SK-N-SH (cell line): ENCODE results near the gene ADAMTS10.

Experiments used
- CHD2 ChIP-seq: fragments of 150-350 bp; IDR thresholded peaks from 2 replicates; pipeline ENCODE4 v1.6.1; 2018; ENCODE audit warnings: low read length; ENCODE audit not compliant: partially characterized antibody
- EP300 ChIP-seq, 2 experiments: IDR thresholded peaks; 2 replicates each; pipeline versions ENCODE4 v1.4.0 to v1.6.1; 2012; ENCODE audit warnings: borderline replicate concordance in 1 of 2, low read depth in 1 of 2, low read length in 1 of 2
- EZH2phosphoT487 ChIP-seq: fragments of 200-600 bp; sonication (generic); IDR thresholded peaks from 2 replicates; pipeline ENCODE4 v1.6.1; 2017; ENCODE audit warnings: low read depth, mixed run types, mild to moderate bottlenecking, antibody characterized with exemption, moderate library complexity, borderline replicate concordance
- FOXM1 ChIP-seq: IDR thresholded peaks from 2 replicates; pipeline ENCODE4 v1.4.0; 2012; ENCODE audit warnings: low read depth, mild to moderate bottlenecking
- GABPA ChIP-seq: IDR thresholded peaks from 2 replicates; pipeline ENCODE4 v1.4.0; 2012; ENCODE audit warnings: low read depth, mild to moderate bottlenecking
- MXI1 ChIP-seq: IDR thresholded peaks from 2 replicates; pipeline ENCODE4 v1.6.1; 2012; ENCODE audit warnings: mild to moderate bottlenecking, low read depth, low read length, improper control_type of control experiment
- NRF1 ChIP-seq: IDR thresholded peaks from 2 replicates; pipeline ENCODE4 v1.6.1; 2012; ENCODE audit warnings: low read depth, mild to moderate bottlenecking, low read length
- POLR2AphosphoS5 ChIP-seq: IDR thresholded peaks from 2 replicates; pipeline ENCODE4 v1.6.1; 2012; ENCODE audit warnings: low read depth, low read length
- TF ChIP-seq, protein P1 (sequence below): fragments of 200-600 bp; sonication (generic); IDR thresholded peaks from 2 replicates; pipeline ENCODE4 v1.6.1; 2017; ENCODE audit warnings: antibody characterized with exemption, mild to moderate bottlenecking, moderate library complexity
- TF ChIP-seq, protein P2 (sequence below): fragments of 150-350 bp; IDR thresholded peaks from 2 replicates; pipeline ENCODE4 v1.6.1; 2017; ENCODE audit warnings: antibody characterized with exemption, low read length, low read depth, borderline replicate concordance
- TF ChIP-seq, protein P3 (sequence below): IDR thresholded peaks from 2 replicates; pipeline ENCODE4 v1.4.0; 2012; ENCODE audit warnings: low read depth

DNA sequence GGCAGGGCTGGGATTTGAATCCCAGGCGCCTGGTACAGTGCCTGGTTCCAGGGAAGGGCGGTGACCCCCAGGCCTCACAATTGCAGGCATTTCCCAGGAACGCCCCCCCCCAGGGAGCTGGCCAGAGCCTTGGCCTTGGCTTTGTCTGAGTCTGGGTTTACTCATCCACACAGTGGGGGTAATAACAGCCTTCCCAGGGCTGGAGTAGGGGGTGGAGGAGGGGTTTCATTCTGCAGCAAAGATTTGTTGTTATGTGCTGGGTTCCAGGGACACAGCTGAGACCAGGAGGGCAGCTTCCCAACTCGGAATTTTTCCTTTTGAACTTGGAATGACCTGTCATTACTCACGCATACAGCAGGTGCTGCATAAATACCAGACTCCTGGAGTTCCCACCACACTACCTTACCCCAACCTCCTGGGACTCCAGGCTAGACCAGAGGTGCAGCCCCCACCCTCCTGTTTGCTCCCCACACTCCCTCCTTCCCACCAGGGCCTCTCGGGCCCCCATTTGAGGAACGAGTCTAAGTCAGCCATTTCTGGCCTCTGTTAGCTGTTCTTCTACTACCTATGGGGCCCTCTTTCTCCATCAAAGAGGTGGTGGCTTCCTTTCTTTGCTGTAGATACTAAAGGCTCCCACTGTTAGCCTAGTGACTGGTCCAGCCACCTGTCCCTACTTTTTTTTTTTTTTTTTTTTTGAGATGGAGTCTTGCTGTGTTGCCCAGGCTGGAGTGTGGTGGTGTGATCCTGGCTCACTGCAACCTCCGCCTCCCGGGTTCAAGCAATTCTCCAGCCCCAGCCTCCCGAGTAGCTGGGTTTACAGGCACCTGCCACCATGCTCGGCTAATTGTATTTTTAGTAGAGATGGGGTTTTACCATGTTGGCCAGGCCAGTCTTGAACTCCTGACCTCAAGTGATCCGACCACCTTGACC lies 1.6 kb upstream of the ADAMTS10 start:
- TF ChIP-seq, protein P1, sequence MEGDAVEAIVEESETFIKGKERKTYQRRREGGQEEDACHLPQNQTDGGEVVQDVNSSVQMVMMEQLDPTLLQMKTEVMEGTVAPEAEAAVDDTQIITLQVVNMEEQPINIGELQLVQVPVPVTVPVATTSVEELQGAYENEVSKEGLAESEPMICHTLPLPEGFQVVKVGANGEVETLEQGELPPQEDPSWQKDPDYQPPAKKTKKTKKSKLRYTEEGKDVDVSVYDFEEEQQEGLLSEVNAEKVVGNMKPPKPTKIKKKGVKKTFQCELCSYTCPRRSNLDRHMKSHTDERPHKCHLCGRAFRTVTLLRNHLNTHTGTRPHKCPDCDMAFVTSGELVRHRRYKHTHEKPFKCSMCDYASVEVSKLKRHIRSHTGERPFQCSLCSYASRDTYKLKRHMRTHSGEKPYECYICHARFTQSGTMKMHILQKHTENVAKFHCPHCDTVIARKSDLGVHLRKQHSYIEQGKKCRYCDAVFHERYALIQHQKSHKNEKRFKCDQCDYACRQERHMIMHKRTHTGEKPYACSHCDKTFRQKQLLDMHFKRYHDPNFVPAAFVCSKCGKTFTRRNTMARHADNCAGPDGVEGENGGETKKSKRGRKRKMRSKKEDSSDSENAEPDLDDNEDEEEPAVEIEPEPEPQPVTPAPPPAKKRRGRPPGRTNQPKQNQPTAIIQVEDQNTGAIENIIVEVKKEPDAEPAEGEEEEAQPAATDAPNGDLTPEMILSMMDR = no peak
- TF ChIP-seq, protein P2, sequence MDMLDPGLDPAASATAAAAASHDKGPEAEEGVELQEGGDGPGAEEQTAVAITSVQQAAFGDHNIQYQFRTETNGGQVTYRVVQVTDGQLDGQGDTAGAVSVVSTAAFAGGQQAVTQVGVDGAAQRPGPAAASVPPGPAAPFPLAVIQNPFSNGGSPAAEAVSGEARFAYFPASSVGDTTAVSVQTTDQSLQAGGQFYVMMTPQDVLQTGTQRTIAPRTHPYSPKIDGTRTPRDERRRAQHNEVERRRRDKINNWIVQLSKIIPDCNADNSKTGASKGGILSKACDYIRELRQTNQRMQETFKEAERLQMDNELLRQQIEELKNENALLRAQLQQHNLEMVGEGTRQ = no peak
- TF ChIP-seq EP300 (IDR thresholded peaks at IDR 0.05; ENCODE audit: borderline replicate concordance in 1 of 2, low read depth in 1 of 2, low read length in 1 of 2) (no peak), POLR2AphosphoS5 (no peak), FOXM1 (no peak), GABPA (no peak), CHD2 (no peak), MXI1 (no peak), EZH2phosphoT487 (no peak), NRF1 (no peak)
- TF ChIP-seq, protein P3, sequence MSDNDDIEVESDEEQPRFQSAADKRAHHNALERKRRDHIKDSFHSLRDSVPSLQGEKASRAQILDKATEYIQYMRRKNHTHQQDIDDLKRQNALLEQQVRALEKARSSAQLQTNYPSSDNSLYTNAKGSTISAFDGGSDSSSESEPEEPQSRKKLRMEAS = no peak
